Ectodermal cell (in vitro differentiated cells): ENCODE results near the gene PLEKHA8.
"Not testable (repeated sequence)": the region's sequence is repeated elsewhere in the genome, so short reads cannot be mapped to it uniquely, and the experiment has no call there.

Source experiments
- H3K27ac ChIP-seq: 2 replicates; pipeline ENCODE4 v1.7.0; 2013; ENCODE audit warnings: mild to moderate bottlenecking, low read depth, low read length; ENCODE audit not compliant: insufficient read depth, poor library complexity, severe bottlenecking
- H3K27me3 ChIP-seq: 2 replicates; pipeline ENCODE4 v1.7.0; 2013; ENCODE audit warnings: mild to moderate bottlenecking, low read length; ENCODE audit not compliant: insufficient read depth, control insufficient read depth, poor library complexity, severe bottlenecking
- H3K36me3 ChIP-seq: one replicate; pipeline ENCODE4 v1.7.0; 2013; ENCODE audit warnings: low read length; ENCODE audit not compliant: control insufficient read depth, insufficient read depth
- H3K4me1 ChIP-seq: one replicate; pipeline ENCODE4 v1.7.0; 2013; ENCODE audit warnings: low read length; ENCODE audit not compliant: control insufficient read depth, insufficient read depth
- H3K4me3 ChIP-seq: 2 replicates; pipeline ENCODE4 v1.7.0; 2013; ENCODE audit warnings: low read depth, low read length, control low read depth; ENCODE audit not compliant: insufficient read depth
- H3K9me3 ChIP-seq: 2 replicates; pipeline ENCODE4 v1.7.0; 2013; ENCODE audit warnings: mild to moderate bottlenecking, low read length, moderate library complexity; ENCODE audit not compliant: control insufficient read depth
- WGBS, 2 experiments: methylation state at CpG; one replicate each; pipeline ENCODE4 v1.1.7; 2013; ENCODE audit warnings: missing lambda C conversion rate in 2 of 2; 5-methylcytosine and 5-hydroxymethylcytosine counted together

PLEKHA8 gene

DNA sequence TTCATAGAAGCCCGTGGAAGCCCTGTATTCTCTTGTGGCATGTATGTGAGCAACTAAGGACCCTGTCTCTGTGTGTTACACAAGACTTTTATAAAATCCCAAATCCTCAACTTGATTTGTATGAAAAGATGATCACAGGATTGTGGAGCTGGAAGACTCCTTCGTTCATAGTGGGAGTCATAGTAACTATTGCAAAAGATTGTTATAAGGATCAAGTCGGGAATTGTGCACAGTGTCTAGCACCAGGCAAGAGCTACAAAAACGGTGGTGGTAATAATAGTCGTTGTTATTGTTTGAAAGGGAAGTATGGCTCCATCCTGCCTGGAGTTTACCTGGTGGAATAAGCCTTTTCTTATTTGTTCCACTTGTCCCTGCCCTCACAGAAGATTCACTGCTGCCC lies 63.8 kb downstream of the PLEKHA8 start:
- 94 to 96% methylated on average over 5 of the region's 5 CpGs for WGBS, 2 experiments
- Histone ChIP-seq H3K9me3 (no peaks in the 10 kb centered on the region), H3K27me3 (no peaks in the 10 kb centered on the region), H3K27ac (no peak overlapping the region), H3K36me3 (no peaks in the 10 kb centered on the region), H3K4me3 (no peak overlapping the region), H3K4me1 (no peaks in the 10 kb centered on the region)

GRCh38 chr7:30093420-30093952 lies 65.3 kb downstream of the PLEKHA8 start:
- no peak overlapping the region for H3K27ac ChIP-seq
- H3K4me3 ChIP-seq: no peak overlapping the region
- H3K9me3 ChIP-seq: no peaks in the 10 kb centered on the region
- no peaks in the 10 kb centered on the region for H3K36me3 ChIP-seq
- H3K27me3 ChIP-seq: no peaks in the 10 kb centered on the region
- H3K4me1 ChIP-seq: no peaks in the 10 kb centered on the region
- 95 to 99% methylated on average over 5 of the region's 5 CpGs for WGBS, 2 experiments

GRCh38 chr7:30098599-30098998 lies 70.4 kb downstream of the PLEKHA8 start:
- H3K27me3 ChIP-seq, H3K4me1 ChIP-seq, H3K4me3 ChIP-seq, H3K36me3 ChIP-seq, H3K9me3 ChIP-seq, H3K27ac ChIP-seq: not testable (repeated sequence)
- WGBS, 2 experiments: 95% methylated on average over 21 of the region's 21 CpGs

GRCh38 chr7:30102281-30102680 lies 74.1 kb downstream of the PLEKHA8 start:
- no peak overlapping the region for H3K27ac ChIP-seq
- no peaks in the 10 kb centered on the region for H3K36me3 ChIP-seq
- no peak overlapping the region for H3K4me3 ChIP-seq
- H3K9me3 ChIP-seq: peaks cover 2% of the 10 kb centered on the region
- 98 to 100% methylated on average over 3 of the region's 3 CpGs for WGBS, 2 experiments
- H3K27me3 ChIP-seq: no peaks in the 10 kb centered on the region
- no peaks in the 10 kb centered on the region for H3K4me1 ChIP-seq

GRCh38 chr7:30104157-30104556 lies 75.9 kb downstream of the PLEKHA8 start:
- no peak overlapping the region for H3K27ac ChIP-seq
- H3K9me3 ChIP-seq: peaks cover under 1% of the 10 kb centered on the region
- no peaks in the 10 kb centered on the region for H3K36me3 ChIP-seq
- 92% methylated on average over 1 of the region's 1 CpG; no CpG with 5 or more reads in 1 of the 2 experiments for WGBS, 2 experiments
- no peaks in the 10 kb centered on the region for H3K4me1 ChIP-seq
- no peak overlapping the region for H3K4me3 ChIP-seq
- no peaks in the 10 kb centered on the region for H3K27me3 ChIP-seq

DNA sequence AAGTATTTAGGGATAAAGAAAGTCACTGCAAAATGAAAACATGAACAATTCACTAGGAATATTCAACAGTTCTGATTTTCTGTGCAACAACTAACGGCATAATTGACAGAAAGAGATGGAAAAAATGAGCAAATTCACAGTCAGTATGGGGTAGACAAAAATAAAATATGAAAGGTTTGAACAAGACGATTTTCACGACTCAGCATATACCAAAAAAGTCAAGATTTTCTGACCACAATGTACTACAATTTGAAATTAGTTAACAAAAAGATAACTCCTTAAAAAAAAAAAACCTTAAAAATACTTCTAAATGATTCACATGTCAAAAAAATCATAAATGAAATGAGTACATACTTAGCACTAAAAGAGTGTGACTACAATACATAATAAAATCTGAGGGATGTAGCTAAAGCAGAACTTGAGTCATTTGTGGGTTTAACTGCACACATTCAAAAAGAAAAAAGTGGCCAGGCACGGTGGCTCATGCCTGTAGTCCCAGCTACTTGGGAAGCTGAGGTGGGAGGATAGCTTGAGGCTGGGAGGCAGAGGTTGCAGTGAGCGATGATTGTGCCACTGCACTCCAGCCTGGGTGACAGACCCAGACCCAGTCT lies 84.0 kb downstream of the PLEKHA8 start:
- no peaks in the 10 kb centered on the region for H3K27me3 ChIP-seq
- no peak overlapping the region for H3K27ac ChIP-seq
- H3K4me3 ChIP-seq: no peak overlapping the region
- WGBS, 2 experiments: 94 to 100% methylated on average over 5 of the region's 5 CpGs
- H3K36me3 ChIP-seq: no peaks in the 10 kb centered on the region
- no peaks in the 10 kb centered on the region for H3K9me3 ChIP-seq
- peaks cover 3% of the 10 kb centered on the region for H3K4me1 ChIP-seq

DNA sequence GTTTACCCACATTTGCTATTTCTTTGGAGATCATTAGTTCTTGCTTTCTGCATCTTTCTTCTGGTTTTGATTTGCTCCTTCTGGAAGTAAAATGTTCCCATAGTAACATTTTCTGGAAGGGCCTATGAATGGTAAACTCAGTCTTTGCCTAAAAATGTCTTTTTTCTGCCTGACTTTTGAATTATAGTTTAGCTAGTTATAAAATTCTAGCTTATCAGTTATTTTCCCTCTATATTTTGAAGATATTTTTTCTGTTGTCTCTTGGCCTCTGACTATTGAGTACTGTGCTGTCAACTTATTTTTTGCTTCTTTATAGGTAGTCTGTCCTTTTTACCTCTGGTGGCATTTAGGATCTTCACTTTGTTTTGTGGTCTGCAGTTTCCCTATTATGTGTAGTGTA lies 84.9 kb downstream of the PLEKHA8 start:
- Histone ChIP-seq H3K9me3 (no peaks in the 10 kb centered on the region), H3K27me3 (no peaks in the 10 kb centered on the region), H3K36me3 (no peaks in the 10 kb centered on the region), H3K27ac (no peak overlapping the region), H3K4me3 (no peak overlapping the region), H3K4me1 (peaks cover 3% of the 10 kb centered on the region)

- Histone ChIP-seq H3K4me3 (no peak overlapping the region), H3K9me3 (no peaks in the 10 kb centered on the region), H3K27me3 (no peaks in the 10 kb centered on the region), H3K4me1 (peaks cover 3% of the 10 kb centered on the region), H3K36me3 (no peaks in the 10 kb centered on the region), H3K27ac (no peak overlapping the region)
- 94 to 98% methylated on average over 3 of the region's 3 CpGs for WGBS, 2 experiments
These were observed 86.5 kb downstream of the PLEKHA8 start for GRCh38 chr7:30114536-30115238.

DNA sequence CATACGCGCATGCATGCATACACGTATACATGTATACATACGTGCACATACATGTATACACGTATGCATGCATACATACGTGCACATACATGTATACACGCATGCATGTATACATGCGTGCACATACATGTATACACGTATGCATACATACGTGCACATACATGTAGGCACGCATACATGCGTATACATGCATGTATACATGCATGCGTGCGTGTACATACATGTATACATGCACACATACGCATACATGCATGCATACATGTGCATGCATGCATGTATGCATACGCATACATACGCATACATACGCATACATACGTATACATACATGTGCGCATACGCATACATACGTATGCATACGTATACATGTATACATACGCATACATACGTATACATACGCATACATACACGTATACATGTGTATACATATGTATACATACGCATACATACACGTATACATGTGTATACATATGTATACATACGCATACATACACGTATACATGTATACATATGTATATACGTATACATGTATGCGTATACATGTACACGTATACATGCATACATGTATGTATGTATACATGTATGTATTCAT lies 87.6 kb downstream of the PLEKHA8 start:
- no peak overlapping the region for H3K27ac ChIP-seq
- no peak overlapping the region for H3K4me3 ChIP-seq
- 90 to 91% methylated on average over 29 to 31 of the region's 34 CpGs for WGBS, 2 experiments
- no peaks in the 10 kb centered on the region for H3K27me3 ChIP-seq
- H3K36me3 ChIP-seq: no peaks in the 10 kb centered on the region
- no peaks in the 10 kb centered on the region for H3K9me3 ChIP-seq
- peaks cover 3% of the 10 kb centered on the region for H3K4me1 ChIP-seq

DNA sequence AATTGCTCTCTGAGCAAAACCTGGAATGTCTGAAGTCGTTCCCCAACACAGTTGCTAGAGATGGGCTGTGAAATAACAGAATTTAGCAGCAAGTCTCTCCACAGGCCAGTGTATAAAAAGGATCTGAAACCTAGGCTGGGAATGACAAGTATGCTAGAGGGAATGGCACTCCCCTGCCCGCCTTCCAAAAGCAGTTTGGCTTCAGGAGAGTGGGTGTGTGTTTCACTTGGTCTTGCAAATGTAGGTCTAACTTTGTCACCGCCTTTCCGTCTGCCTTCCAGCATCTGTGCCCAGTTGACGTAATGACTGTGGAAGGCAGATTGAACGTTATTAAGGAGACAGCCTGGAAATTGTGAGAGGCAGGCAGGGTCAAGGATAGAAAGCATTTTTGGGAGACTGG lies 88.6 kb downstream of the PLEKHA8 start:
- H3K9me3 ChIP-seq: no peaks in the 10 kb centered on the region
- no peaks in the 10 kb centered on the region for H3K27me3 ChIP-seq
- no peak overlapping the region for H3K4me3 ChIP-seq
- no peak overlapping the region for H3K27ac ChIP-seq
- 89 to 91% methylated on average over 6 of the region's 6 CpGs for WGBS, 2 experiments
- peaks cover 3% of the 10 kb centered on the region for H3K4me1 ChIP-seq
- H3K36me3 ChIP-seq: no peaks in the 10 kb centered on the region
